ENCODE data around the gene ATG2B.

DNA sequence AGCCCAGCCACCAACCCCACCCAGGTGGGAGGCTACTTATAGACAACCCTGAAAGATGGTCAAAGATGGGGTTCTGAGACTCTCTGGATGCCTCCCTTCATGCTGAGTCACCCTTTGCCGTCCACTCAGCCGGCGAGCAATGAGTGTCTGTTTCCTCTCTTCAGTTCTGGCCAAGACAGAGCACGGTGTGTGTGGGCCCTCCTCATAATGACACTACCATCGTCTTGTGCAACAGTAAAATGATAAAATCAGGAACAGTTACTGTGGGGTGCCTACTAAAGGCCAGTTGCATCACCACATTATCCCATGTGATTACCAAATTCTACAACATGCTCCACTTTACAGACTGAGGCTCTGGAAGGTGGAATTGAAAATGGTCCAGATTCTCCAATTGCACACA, 114.1 kb downstream of the ATG2B start:
- TF ChIP-seq, protein P1, sequence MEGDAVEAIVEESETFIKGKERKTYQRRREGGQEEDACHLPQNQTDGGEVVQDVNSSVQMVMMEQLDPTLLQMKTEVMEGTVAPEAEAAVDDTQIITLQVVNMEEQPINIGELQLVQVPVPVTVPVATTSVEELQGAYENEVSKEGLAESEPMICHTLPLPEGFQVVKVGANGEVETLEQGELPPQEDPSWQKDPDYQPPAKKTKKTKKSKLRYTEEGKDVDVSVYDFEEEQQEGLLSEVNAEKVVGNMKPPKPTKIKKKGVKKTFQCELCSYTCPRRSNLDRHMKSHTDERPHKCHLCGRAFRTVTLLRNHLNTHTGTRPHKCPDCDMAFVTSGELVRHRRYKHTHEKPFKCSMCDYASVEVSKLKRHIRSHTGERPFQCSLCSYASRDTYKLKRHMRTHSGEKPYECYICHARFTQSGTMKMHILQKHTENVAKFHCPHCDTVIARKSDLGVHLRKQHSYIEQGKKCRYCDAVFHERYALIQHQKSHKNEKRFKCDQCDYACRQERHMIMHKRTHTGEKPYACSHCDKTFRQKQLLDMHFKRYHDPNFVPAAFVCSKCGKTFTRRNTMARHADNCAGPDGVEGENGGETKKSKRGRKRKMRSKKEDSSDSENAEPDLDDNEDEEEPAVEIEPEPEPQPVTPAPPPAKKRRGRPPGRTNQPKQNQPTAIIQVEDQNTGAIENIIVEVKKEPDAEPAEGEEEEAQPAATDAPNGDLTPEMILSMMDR (IDR thresholded peaks at IDR 0.05; ENCODE audit: low read length) = no peak
- no peak for TF ChIP-seq EZH2 (IDR thresholded peaks at IDR 0.05; ENCODE audit: borderline replicate concordance, low read length)

All from OCI-LY1 (cell line).